ENCODE results near the gene YTHDC2.

YTHDC2 gene

DNA sequence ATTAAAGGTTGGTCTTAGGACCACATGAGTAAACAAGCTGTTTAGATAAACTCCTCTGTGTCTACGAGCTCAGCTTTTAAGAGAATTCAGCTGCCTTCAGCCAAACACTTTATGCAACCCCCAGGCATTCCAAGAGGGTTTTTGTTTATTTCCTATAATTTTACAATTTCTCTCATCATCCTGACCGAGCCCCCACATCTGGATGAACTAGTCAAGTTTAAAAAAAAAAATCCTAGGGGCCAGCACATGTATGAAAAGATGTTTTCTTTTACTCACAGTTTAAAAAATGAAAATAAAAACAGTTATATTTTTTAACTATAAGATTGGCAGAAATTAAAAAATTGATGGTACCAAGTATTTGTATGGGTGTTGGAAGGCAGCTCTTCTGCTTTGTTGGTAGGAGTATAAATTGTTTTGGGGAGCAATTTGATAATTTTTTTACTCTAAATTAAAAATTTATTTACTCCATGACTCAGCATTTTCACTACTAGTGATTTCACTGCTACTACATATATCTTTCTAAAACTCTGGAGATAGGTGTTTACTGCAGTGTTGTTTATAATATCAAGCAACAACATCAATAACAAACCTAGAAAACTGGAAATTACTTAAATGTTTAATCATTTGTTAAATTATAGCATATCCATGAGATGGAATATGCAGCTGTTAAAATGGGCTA is 18.1 kb downstream of the YTHDC2 start:
- no peaks in the 10 kb centered on the region for H3K27me3 Mint-ChIP-seq (ENCODE audit: low read depth, poor library complexity)
- no peak for DNase-seq
- H3K9me3 Mint-ChIP-seq = peaks cover 28% of the 10 kb centered on the region
- H3K27ac Mint-ChIP-seq = no peak overlapping the region
- H3K36me3 Mint-ChIP-seq (ENCODE audit: low read depth) = peaks cover 89% of the 10 kb centered on the region
- no peak overlapping the region for H3K4me3 Mint-ChIP-seq
- TF ChIP-seq, protein P1, sequence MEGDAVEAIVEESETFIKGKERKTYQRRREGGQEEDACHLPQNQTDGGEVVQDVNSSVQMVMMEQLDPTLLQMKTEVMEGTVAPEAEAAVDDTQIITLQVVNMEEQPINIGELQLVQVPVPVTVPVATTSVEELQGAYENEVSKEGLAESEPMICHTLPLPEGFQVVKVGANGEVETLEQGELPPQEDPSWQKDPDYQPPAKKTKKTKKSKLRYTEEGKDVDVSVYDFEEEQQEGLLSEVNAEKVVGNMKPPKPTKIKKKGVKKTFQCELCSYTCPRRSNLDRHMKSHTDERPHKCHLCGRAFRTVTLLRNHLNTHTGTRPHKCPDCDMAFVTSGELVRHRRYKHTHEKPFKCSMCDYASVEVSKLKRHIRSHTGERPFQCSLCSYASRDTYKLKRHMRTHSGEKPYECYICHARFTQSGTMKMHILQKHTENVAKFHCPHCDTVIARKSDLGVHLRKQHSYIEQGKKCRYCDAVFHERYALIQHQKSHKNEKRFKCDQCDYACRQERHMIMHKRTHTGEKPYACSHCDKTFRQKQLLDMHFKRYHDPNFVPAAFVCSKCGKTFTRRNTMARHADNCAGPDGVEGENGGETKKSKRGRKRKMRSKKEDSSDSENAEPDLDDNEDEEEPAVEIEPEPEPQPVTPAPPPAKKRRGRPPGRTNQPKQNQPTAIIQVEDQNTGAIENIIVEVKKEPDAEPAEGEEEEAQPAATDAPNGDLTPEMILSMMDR (IDR thresholded peaks at IDR 0.05) = no peak
- no peaks in the 10 kb centered on the region for H3K4me1 Mint-ChIP-seq

DNA sequence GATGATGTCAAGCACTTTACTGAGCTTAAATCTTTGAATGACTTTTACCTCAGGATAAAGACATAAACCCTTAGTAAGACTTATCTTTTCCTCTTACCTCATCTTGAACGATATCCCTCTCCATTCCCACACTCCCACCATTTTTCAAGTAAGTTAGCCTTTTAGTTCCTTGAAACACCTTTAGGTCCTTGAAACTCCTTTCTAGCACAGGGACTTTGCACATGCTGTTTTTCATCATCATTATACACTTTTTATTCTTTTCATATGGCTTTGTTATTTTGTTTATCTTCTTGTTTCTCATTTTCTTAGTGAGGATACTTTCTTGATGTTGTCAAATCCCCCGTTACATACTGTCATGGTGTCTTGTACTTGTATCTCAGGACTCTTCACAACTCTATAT is 24.8 kb downstream of the YTHDC2 start:
- Mint-ChIP-seq H3K27me3 (ENCODE audit: low read depth, poor library complexity) (no peaks in the 10 kb centered on the region), H3K27ac (peak overlapping the region; percentile 2), H3K9me3 (no peaks in the 10 kb centered on the region), H3K4me1 (no peaks in the 10 kb centered on the region), H3K36me3 (ENCODE audit: low read depth) (peaks cover 70% of the 10 kb centered on the region), H3K4me3 (no peak overlapping the region)
- DNase-seq = no peak
- TF ChIP-seq, protein P1 (IDR thresholded peaks at IDR 0.05) = no peak

DNA sequence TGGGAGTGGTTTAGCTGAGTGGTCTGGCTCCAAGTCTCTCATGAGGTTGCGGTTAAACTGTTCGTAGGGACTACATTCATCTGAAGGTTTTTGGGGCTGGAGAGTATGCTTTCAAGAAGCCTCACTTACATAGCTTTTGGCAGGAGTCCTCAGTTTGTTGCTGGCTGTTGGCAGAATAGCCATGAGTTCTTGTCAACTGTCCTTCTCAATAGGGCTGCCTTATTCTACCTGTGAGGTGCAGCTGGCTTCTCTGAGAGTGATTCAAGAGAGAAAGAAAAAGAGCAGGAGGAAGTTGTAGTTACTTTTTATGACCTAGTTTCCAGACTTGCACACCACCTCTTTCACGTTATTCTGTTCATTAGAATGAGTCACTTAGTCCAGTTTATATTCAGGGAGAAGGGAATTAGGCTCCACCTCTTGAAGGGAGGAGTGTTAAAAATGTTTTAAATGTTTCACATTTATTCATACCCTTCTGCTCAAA is 33.2 kb downstream of the YTHDC2 start:
- TF ChIP-seq, protein P1 (IDR thresholded peaks at IDR 0.05) = no peak
- peaks cover 3% of the 10 kb centered on the region for H3K27me3 Mint-ChIP-seq (ENCODE audit: low read depth, poor library complexity)
- no peak for DNase-seq
- no peaks in the 10 kb centered on the region for H3K9me3 Mint-ChIP-seq
- H3K27ac Mint-ChIP-seq = no peak overlapping the region
- H3K4me3 Mint-ChIP-seq = no peak overlapping the region
- peaks cover 66% of the 10 kb centered on the region for H3K36me3 Mint-ChIP-seq (ENCODE audit: low read depth)
- H3K4me1 Mint-ChIP-seq = no peaks in the 10 kb centered on the region

DNA sequence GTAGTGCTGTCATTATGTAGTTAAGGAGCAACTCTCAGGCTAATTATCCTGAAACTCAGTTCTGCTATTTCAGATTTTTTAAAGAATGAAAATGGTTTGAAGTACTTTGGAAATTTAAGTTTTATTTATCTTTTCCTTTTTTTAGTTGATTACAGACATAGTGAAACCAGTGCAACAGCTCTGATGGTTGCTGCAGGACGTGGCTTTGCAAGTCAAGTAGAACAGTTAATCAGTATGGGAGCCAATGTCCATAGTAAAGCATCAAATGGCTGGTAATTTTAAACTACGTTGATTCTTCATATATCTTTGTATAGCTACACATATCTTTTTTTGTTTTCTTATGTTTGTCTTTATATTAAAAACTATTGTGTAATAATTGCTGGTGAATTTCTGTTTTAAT is 34.9 kb downstream of the YTHDC2 start:
- TF ChIP-seq, protein P1 (IDR thresholded peaks at IDR 0.05) = no peak
- H3K4me1 Mint-ChIP-seq = no peaks in the 10 kb centered on the region
- peaks cover 73% of the 10 kb centered on the region for H3K36me3 Mint-ChIP-seq (ENCODE audit: low read depth)
- peaks cover 3% of the 10 kb centered on the region for H3K27me3 Mint-ChIP-seq (ENCODE audit: low read depth, poor library complexity)
- DNase-seq = no peak
- no peaks in the 10 kb centered on the region for H3K9me3 Mint-ChIP-seq
- no peak overlapping the region for H3K4me3 Mint-ChIP-seq
- no peak overlapping the region for H3K27ac Mint-ChIP-seq

DNA sequence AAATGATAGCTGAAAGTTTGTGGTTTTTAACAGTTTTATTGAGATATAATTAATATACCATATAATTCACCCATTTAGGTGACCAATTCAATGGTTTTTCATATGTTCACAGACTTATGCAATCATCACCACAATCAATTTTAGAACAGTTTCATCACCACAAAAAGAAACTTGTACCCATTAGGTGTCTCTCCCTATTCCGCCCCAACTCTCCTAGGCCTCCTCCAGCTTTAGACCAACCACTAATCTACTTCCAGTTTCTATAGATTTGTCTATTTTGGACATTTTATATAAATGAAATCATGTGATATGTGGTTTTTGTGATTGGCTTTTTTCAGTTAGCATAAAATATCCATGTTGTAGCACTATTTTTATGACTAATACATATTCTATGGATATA is 38.6 kb downstream of the YTHDC2 start:
- DNase-seq = no peak
- Mint-ChIP-seq H3K27me3 (ENCODE audit: low read depth, poor library complexity) (peaks cover 3% of the 10 kb centered on the region), H3K9me3 (no peaks in the 10 kb centered on the region), H3K4me1 (no peaks in the 10 kb centered on the region), H3K36me3 (ENCODE audit: low read depth) (peaks cover 54% of the 10 kb centered on the region), H3K4me3 (no peak overlapping the region), H3K27ac (no peak overlapping the region)
- TF ChIP-seq, protein P1 (IDR thresholded peaks at IDR 0.05) = no peak

DNA sequence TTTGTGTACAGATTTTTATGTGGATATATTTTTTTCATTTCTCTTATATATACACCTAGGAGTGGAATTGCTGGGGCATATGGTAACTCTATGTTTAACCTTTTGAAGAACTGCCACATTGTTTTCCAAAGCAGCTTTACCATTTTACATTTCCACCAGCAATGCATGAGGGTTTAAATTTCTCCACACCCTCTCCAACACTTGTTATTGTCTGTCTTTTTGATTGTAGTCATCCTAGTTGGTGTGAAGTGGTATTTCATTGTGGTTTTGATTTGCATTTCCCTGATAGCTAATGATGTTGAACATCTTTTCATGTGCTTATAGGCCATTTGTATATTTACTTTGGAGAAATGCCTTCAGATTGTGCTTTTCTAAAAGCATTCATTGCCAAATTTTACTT is 39.1 kb downstream of the YTHDC2 start:
- TF ChIP-seq, protein P1 (IDR thresholded peaks at IDR 0.05) = no peak
- peaks cover 54% of the 10 kb centered on the region for H3K36me3 Mint-ChIP-seq (ENCODE audit: low read depth)

More for the DNA sequence above, 39.1 kb downstream of the YTHDC2 start:
- Mint-ChIP-seq H3K4me3 (no peak overlapping the region), H3K4me1 (no peaks in the 10 kb centered on the region), H3K27ac (no peak overlapping the region), H3K9me3 (no peaks in the 10 kb centered on the region), H3K27me3 (ENCODE audit: low read depth, poor library complexity) (peaks cover 3% of the 10 kb centered on the region)
- no peak for DNase-seq

All from nephron progenitor cell (in vitro differentiated cells).